NCI-H748 (cell line): ENCODE data around the gene TRIP13.
"Not testable (repeated sequence)": the region's sequence is repeated elsewhere in the genome, so short reads cannot be mapped to it uniquely, and the experiment has no call there.

ENCODE experiments used
- DNase-seq: peaks from one replicate; lab custom pipeline; 2025; ENCODE audit not compliant: unreplicated experiment; lab: John Stamatoyannopoulos, UW

The TRIP13 gene, protein sequence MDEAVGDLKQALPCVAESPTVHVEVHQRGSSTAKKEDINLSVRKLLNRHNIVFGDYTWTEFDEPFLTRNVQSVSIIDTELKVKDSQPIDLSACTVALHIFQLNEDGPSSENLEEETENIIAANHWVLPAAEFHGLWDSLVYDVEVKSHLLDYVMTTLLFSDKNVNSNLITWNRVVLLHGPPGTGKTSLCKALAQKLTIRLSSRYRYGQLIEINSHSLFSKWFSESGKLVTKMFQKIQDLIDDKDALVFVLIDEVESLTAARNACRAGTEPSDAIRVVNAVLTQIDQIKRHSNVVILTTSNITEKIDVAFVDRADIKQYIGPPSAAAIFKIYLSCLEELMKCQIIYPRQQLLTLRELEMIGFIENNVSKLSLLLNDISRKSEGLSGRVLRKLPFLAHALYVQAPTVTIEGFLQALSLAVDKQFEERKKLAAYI

DNA sequence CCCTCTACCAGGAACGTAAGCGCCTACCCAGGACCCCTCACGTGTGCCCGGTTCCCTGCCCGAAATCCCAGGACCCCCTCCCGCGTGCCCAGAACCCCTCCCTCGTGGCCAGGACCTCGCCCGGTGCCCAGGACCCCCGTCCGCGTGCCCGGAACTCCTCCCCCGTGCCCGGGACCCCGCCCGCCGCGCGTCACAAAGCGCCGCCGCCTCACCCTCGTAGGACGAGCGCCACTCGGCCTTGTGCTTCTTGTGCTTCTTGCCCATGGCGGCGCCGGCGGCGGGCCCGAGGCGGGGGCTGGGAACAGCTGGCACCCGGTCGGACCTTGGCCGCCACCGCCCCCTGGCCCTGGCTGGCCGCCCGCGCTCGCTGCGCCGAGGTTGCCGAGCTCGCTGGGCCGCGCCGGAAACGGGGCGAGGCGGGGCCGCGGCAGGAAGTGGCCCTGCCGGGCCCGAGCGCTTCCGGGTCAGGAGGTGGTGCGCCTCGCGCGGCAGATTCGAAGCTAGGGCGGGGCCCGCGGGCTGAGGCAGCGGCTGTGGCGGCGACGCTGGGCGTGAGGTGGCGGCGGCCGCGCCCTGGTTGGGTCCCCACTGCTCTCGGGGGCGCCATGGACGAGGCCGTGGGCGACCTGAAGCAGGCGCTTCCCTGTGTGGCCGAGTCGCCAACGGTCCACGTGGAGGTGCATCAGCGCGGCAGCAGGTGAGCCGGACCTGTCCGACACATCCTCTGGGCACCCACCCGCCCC lies at the start of gene TRIP13, which contains the start of gene BRD9:
Gene TRIP13, plus strand, starts transcription at position 491 of the 743 bp plus-strand sequence. Its CDS starts 115 bp downstream, at position 606.
Gene BRD9, minus strand, starts transcription at position 408 of the 743 bp plus-strand sequence. Its CDS starts 144 bp downstream, at position 264.
- peak; percentile 97 for DNase-seq

- not testable (repeated sequence) for DNase-seq
Measured at GRCh38 chr5:843371-843770, 49.3 kb upstream of the TRIP13 start.

DNA sequence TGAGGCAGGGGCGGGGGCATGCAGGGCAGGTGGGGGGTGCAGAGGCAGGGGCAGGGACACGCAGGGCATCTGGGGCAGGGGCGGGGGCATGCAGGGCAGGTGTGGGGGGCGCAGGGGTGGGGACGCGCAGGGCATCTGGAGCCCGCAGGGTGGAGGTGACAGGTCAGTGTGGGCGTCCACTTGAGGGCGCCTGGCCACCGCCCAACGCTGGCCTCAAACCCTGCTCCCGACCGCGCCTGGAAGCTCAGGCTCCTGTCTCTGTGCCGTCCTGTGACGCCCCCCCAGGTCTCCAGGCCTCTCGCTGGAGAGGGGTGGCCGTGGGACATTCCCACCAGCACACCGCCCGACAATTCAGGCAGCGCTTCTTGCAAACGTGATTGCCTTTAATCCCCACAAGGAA lies 48.8 kb upstream of the TRIP13 start:
- DNase-seq, result peak; percentile 44

DNA sequence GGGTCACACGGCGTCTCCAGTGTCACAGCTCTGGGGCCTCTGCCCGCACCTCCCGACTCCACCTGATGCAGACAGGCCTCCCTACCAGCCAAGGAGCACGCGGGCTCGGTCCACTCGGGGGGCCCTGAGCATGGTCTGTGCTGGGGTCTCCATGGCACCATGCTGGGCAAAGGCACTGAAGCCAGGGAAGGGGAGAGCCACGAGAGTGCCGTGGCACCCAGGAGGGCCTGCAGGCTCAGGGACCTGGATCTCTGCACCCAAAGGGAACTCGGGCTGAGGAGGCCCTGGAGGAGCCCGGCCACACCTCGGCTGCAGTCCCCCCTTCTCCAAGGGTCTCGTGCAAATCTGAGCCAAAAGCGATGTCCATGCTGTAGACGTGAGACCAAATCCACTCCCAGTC lies 48.3 kb upstream of the TRIP13 start:
- DNase-seq, result not testable (repeated sequence)

- DNase-seq, result not testable (repeated sequence)
Measured at GRCh38 chr5:845031-845675, 47.5 kb upstream of the TRIP13 start.

- not testable (repeated sequence) for DNase-seq
Measured at GRCh38 chr5:845676-846601, 46.7 kb upstream of the TRIP13 start.

- DNase-seq, result not testable (repeated sequence)
Measured at GRCh38 chr5:846602-847091, 46.0 kb upstream of the TRIP13 start.

DNA sequence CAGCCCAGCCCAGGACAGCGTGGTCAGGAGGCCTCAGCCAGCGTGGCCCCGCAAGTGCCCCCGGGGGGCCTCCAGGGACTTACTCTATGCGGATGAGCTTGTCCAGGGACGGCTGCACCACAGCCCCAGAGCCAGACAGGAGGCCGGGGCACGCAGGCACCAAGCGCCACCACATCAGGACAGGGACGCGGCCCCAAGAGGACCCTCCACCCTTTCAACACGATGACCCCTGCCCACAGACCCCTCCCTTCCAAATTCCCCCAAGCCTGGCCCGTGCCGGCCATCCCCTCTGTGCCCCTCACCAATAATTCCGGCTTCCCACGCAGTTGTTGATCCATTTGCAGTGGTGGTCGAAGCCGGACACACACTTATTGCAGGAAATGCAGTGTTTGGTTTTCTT lies 45.5 kb upstream of the TRIP13 start:
- DNase-seq, result not testable (repeated sequence)

DNA sequence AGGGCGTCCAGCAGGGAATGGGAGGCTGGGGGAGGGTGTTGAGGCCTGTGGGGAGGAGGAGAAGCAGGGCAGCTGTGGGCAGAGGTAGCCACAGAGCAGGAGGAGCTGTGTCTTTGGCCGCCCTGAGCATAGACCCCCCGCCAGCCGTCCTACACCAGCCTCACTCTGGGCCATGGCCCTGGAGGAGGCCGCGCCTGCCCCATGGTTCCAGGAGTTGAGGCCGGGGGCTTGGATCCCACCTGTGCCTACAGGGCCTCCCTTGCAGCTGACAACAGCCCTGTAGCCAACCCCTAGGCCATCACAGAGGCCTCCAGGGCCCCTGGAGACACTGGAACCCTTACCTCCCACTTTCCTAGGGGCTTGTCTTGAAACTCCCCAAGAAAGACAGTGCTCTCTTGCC lies 44.9 kb upstream of the TRIP13 start:
- not testable (repeated sequence) for DNase-seq

- no peak for DNase-seq
Measured at GRCh38 chr5:848671-849111, 44.0 kb upstream of the TRIP13 start.

GRCh38 chr5:849651-850301 lies 42.9 kb upstream of the TRIP13 start:
- DNase-seq, result no peak

DNA sequence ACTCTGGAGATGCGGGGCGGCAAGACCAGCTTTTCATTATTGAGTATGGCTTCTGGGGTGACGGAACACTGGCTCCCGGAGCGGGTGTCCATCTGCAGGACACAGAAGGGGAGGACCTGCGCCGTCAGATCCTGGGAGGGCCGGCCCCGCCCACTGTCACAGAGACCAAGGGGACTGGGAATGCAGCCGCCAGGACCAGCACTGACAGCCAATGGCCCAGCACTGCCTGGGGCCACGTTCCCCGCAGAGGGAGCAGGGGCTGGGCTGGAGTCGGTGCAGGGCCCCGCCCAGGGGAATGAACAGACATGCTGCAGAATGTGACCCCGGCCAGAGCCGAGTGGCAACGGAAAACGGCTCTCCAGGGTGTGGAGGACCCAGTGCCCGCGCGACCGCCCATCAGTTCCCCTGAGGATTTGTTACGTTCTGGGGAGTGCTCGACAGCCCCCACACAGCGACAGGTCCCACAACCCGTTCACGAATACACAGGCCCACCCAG lies 42.1 kb upstream of the TRIP13 start, which contains the start of gene ZDHHC11:
Gene ZDHHC11, minus strand, starts transcription at position 476 of the 496 bp plus-strand sequence. Its CDS starts 384 bp downstream, at position 92.
- no peak for DNase-seq

DNA sequence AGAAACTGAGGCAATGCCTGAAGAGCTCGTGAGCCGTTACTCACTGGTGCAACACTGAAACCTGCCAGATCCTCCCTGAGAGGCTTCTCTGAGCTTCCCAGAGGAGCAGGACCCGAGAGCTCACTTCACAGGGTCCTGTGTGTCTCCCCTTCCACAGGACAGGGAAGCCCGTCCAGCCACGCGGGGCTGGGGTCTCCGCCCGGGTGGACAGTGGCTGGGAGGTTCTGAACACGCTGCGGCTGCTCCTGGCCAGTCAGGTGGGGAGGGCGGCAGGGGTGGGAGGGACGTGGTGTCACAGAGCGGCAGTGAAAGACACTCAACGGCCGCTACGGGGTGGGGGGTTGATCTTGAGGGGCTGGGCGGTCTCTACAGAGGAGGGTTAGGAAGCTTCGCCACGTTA lies 41.6 kb upstream of the TRIP13 start:
- no peak for DNase-seq

DNA sequence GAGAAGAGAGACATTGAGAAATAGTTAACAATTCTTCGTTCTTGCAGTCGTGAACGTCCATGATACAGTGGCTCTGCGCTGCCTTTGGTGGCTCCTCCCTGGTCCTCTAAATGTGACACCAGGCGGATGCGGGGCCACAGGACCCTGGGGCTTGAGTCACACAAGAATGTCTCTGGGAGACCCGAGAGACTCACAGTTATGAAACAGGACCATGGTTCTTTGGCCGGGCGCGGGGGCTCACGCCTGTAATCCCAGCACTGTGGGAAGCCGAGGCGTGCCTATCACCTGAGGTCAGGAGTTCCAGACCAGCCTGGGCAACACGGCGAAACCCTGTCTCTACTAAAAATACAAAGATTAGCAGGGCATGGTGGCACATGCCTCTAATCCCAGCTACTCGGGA lies 41.1 kb upstream of the TRIP13 start:
- DNase-seq, result no peak

DNA sequence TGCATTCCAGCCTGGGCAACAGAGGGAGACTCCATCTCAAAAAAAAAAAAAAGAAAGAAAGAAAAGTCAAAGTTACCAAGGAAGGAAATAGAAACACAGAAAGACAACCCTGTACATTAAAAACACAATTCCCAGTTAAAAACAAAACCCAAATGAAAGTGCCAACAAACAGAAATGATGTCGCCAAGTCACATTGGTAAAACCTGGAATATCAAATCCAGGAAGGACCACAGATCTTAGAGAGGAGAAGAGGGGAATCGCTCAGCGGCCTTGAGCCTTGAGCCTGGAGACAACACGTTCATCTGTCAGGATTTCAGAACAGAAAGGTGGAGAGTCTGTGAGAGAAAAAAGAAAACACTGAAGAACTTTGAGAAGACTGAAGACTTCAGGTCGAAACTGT lies 40.7 kb upstream of the TRIP13 start:
- no peak for DNase-seq

GRCh38 chr5:852431-853401 lies 40.0 kb upstream of the TRIP13 start:
- DNase-seq, result no peak

- DNase-seq, result not testable (repeated sequence)
Measured at GRCh38 chr5:853416-854090, 39.1 kb upstream of the TRIP13 start.

- DNase-seq, result no peak
Measured at GRCh38 chr5:854217-854616, 38.5 kb upstream of the TRIP13 start.
